ENCODE results near the gene USP32. TPM values are rescaled to one million over a fixed set of nuclear protein-coding genes. Genes with fewer than 3 reads are reported as not detected.

The USP32 gene
- total and polyA plus RNA-seq, 2 donors (not counting 3 experiments of a cell fraction or from before 2014, with no cell fraction given) = 15.7 to 52.9 TPM

GRCh38 chr17:60168654-60169053 is 223.3 kb downstream of the USP32 start:
- ChIA-PET CTCF (interaction anchor here (3.5 kb wide), 1 partner anchor 27 kb away, joined by 42 read pairs; no protein-coding TSS in a partner anchor), POLR2A (interaction anchor here (0.9 kb wide), 1 partner anchor 1705 kb away, joined by 6 read pairs; no protein-coding TSS in a partner anchor)
- Histone ChIP-seq H2AFZ (ENCODE audit: low read depth, low read length) (no peak overlapping the region), H3K4me2 (ENCODE audit: insufficient read depth, low read length) (no peak overlapping the region), H3K9me3 (replicated peaks; ENCODE audit: control insufficient read depth, insufficient read depth, low read length) (no peaks in the 10 kb centered on the region), H3K27ac (ENCODE audit: insufficient read depth, low read depth, low read length) (no peak overlapping the region), H3K36me3 (ENCODE audit: control insufficient read depth in 2 of 2, extremely low read depth in 1 of 2, insufficient read depth in 2 of 2, low read length in 2 of 2) (no peaks in the 10 kb centered on the region), H3K4me1 (ENCODE audit: control insufficient read depth, extremely low read depth, insufficient read depth, low read length) (peaks cover 20% of the 10 kb centered on the region), H3K79me2 (ENCODE audit: control insufficient read depth, insufficient read depth, low read length) (no peaks in the 10 kb centered on the region), H3K9me1 (replicated peaks; ENCODE audit: control insufficient read depth, extremely low read depth, insufficient read depth, low read length) (no peaks in the 10 kb centered on the region), H3K4me3 (replicated peaks in 1 of 3; ENCODE audit: insufficient read depth in 1 of 3, low read depth in 1 of 3, low read length in 3 of 3) (no peak overlapping the region), H3K27me3 (ENCODE audit: control insufficient read depth in 2 of 2, insufficient read depth in 2 of 2, low read length in 2 of 2) (no peaks in the 10 kb centered on the region), H3K9ac (replicated peaks; ENCODE audit: extremely low read depth, insufficient read depth, low read length) (no peak overlapping the region), H4K20me1 (replicated peaks; ENCODE audit: control insufficient read depth, extremely low read depth, insufficient read depth, low read length) (no peaks in the 10 kb centered on the region)
- DNase-seq (ENCODE audit: low read depth, low spot score) (no peak), FAIRE-seq (no peak)
- no TSS peak for BruUV-seq (replicated peaks)
- intact Hi-C loops (cut with micrococcal nuclease) = no loop called here
- TF ChIP-seq MYC (IDR thresholded peaks at IDR 0.05; ENCODE audit: low read depth, low read length) (no peak), GATA2 (IDR thresholded peaks at IDR 0.05; ENCODE audit: insufficient read depth, insufficient read length, low read depth, low read length) (no peak), POLR2AphosphoS5 (IDR thresholded peaks at IDR 0.05; ENCODE audit: insufficient read depth, low read depth, low read length) (no peak), POLR2A (IDR thresholded peaks at IDR 0.05; ENCODE audit: low read depth, low read length) (no peak), JUN (IDR thresholded peaks at IDR 0.05; ENCODE audit: borderline replicate concordance, insufficient read depth, insufficient read length, low read depth) (no peak), EZH2 (IDR thresholded peaks at IDR 0.05; ENCODE audit: borderline replicate concordance, low read depth, low read length, severe bottlenecking) (no peak)
- TF ChIP-seq, protein P1, sequence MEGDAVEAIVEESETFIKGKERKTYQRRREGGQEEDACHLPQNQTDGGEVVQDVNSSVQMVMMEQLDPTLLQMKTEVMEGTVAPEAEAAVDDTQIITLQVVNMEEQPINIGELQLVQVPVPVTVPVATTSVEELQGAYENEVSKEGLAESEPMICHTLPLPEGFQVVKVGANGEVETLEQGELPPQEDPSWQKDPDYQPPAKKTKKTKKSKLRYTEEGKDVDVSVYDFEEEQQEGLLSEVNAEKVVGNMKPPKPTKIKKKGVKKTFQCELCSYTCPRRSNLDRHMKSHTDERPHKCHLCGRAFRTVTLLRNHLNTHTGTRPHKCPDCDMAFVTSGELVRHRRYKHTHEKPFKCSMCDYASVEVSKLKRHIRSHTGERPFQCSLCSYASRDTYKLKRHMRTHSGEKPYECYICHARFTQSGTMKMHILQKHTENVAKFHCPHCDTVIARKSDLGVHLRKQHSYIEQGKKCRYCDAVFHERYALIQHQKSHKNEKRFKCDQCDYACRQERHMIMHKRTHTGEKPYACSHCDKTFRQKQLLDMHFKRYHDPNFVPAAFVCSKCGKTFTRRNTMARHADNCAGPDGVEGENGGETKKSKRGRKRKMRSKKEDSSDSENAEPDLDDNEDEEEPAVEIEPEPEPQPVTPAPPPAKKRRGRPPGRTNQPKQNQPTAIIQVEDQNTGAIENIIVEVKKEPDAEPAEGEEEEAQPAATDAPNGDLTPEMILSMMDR (IDR thresholded peaks at IDR 0.05; ENCODE audit: extremely low read depth in 1 of 2, insufficient read depth in 1 of 2, low read depth in 1 of 2, low read length in 2 of 2) = no peak
- dilution Hi-C loops (cut with MboI; ENCODE audit: extremely low pct_ligation_motif_present, low sequenced_read_pairs) = no loop called here

All from endothelial cell of umbilical vein (primary cell).